Measurements from ENCODE around the gene PRELID1.

Gene PRELID1

GRCh38 chr5:177309351-177310191 lies 6.0 kb downstream of the PRELID1 start:
- TF ChIP-seq, protein P1, sequence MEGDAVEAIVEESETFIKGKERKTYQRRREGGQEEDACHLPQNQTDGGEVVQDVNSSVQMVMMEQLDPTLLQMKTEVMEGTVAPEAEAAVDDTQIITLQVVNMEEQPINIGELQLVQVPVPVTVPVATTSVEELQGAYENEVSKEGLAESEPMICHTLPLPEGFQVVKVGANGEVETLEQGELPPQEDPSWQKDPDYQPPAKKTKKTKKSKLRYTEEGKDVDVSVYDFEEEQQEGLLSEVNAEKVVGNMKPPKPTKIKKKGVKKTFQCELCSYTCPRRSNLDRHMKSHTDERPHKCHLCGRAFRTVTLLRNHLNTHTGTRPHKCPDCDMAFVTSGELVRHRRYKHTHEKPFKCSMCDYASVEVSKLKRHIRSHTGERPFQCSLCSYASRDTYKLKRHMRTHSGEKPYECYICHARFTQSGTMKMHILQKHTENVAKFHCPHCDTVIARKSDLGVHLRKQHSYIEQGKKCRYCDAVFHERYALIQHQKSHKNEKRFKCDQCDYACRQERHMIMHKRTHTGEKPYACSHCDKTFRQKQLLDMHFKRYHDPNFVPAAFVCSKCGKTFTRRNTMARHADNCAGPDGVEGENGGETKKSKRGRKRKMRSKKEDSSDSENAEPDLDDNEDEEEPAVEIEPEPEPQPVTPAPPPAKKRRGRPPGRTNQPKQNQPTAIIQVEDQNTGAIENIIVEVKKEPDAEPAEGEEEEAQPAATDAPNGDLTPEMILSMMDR (conservative IDR thresholded peaks at IDR 0.05; ENCODE audit: low read depth, low read length): peak; percentile 71
- H4K20me1 ChIP-seq (ENCODE audit: insufficient read depth): no peaks in the 10 kb centered on the region
- H3K27me3 ChIP-seq (ENCODE audit: insufficient read depth, low read depth): no peaks in the 10 kb centered on the region
- H3K4me2 ChIP-seq: no peak overlapping the region; the same call in 1 of the 2 replicates
- H3K9ac ChIP-seq: no peak overlapping the region
- no peak overlapping the region for H2AFZ ChIP-seq (ENCODE audit: low read depth)
- no peak overlapping the region for H3K27ac ChIP-seq
- no peaks in the 10 kb centered on the region for H3K36me3 ChIP-seq (ENCODE audit: insufficient read depth)
- H3K4me1 ChIP-seq (ENCODE audit: low read depth, poor library complexity, severe bottlenecking): peaks cover 29% of the 10 kb centered on the region
- H3K79me2 ChIP-seq (ENCODE audit: insufficient read depth, low read depth): peaks cover 17% of the 10 kb centered on the region
- H3K4me3 ChIP-seq (IDR thresholded peaks at IDR 0.05; ENCODE audit: insufficient read depth, low read depth, low read length): no peak overlapping the region

GRCh38 chr5:177310332-177310731 lies 6.7 kb downstream of the PRELID1 start:
- Histone ChIP-seq H3K4me3 (IDR thresholded peaks at IDR 0.05; ENCODE audit: insufficient read depth, low read depth, low read length) (no peak overlapping the region), H3K27ac (no peak overlapping the region), H3K27me3 (ENCODE audit: insufficient read depth, low read depth) (no peaks in the 10 kb centered on the region), H3K4me1 (ENCODE audit: low read depth, poor library complexity, severe bottlenecking) (peaks cover 23% of the 10 kb centered on the region), H3K79me2 (ENCODE audit: insufficient read depth, low read depth) (peaks cover 9% of the 10 kb centered on the region), H2AFZ (ENCODE audit: low read depth) (no peak overlapping the region), H3K9ac (no peak overlapping the region), H3K4me2 (peak overlapping the region; percentile 31; the same call in 1 of the 2 replicates), H4K20me1 (ENCODE audit: insufficient read depth) (no peaks in the 10 kb centered on the region), H3K36me3 (ENCODE audit: insufficient read depth) (no peaks in the 10 kb centered on the region)
- TF ChIP-seq, protein P1 (conservative IDR thresholded peaks at IDR 0.05; ENCODE audit: low read depth, low read length): no peak

DNA sequence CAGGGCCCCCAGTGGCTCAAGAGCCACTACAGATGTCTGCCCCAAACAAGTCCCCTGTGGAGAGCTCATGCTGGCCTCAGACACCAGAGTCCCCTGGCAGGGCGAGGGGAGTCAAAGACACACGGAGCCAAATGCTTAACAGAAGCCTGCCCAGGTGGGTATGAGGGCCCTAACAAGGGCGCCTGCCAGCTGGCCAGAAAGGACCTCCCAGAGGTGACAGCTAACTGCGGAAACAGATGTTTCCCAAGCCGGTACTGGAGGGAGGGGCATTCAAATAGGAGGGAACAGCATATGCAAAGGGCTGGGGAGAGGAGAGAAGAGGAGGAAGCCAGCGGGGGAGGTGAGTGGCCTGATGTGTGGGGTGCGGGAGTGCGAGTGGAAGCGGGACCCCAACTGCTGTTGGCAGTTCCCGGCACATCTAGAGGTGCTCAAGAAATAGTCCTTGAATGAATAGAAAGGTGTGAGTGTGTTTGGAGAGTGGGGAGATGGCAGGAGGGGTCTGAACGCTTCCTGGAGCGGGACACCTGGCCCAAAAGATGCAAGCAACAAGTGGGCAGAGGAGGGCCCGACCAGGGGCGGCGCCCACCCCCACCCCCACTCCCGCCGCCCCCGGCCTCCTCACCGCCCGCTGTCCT lies 7.3 kb downstream of the PRELID1 start:
- Histone ChIP-seq H3K36me3 (ENCODE audit: insufficient read depth) (no peaks in the 10 kb centered on the region), H3K4me2 (peak overlapping the region; percentile 31; the same call in 1 of the 2 replicates), H3K27ac (no peak overlapping the region), H3K27me3 (ENCODE audit: insufficient read depth, low read depth) (no peaks in the 10 kb centered on the region), H3K79me2 (ENCODE audit: insufficient read depth, low read depth) (peaks cover 4% of the 10 kb centered on the region), H3K9ac (peak overlapping the region; percentile 93; the same call in 1 of the 2 replicates), H3K4me3 (IDR thresholded peaks at IDR 0.05; ENCODE audit: insufficient read depth, low read depth, low read length) (no peak overlapping the region), H2AFZ (ENCODE audit: low read depth) (no peak overlapping the region; the same call in 1 of the 2 replicates), H3K4me1 (ENCODE audit: low read depth, poor library complexity, severe bottlenecking) (peaks cover 18% of the 10 kb centered on the region), H4K20me1 (ENCODE audit: insufficient read depth) (no peaks in the 10 kb centered on the region)
- TF ChIP-seq, protein P1 (conservative IDR thresholded peaks at IDR 0.05; ENCODE audit: low read depth, low read length): no peak

GRCh38 chr5:177311392-177311722 lies 7.8 kb downstream of the PRELID1 start:
- Histone ChIP-seq H3K4me2 (no peak overlapping the region; the same call in 1 of the 2 replicates), H4K20me1 (ENCODE audit: insufficient read depth) (no peaks in the 10 kb centered on the region), H3K27ac (peak overlapping the region; percentile 92; the same call in 1 of the 2 replicates), H3K9ac (peak overlapping the region; percentile 93; the same call in 1 of the 2 replicates), H3K4me3 (IDR thresholded peaks at IDR 0.05; ENCODE audit: insufficient read depth, low read depth, low read length) (no peak overlapping the region), H3K36me3 (ENCODE audit: insufficient read depth) (no peaks in the 10 kb centered on the region), H2AFZ (ENCODE audit: low read depth) (no peak overlapping the region), H3K27me3 (ENCODE audit: insufficient read depth, low read depth) (no peaks in the 10 kb centered on the region), H3K4me1 (ENCODE audit: low read depth, poor library complexity, severe bottlenecking) (peaks cover 18% of the 10 kb centered on the region), H3K79me2 (ENCODE audit: insufficient read depth, low read depth) (no peaks in the 10 kb centered on the region)
- TF ChIP-seq, protein P1 (conservative IDR thresholded peaks at IDR 0.05; ENCODE audit: low read depth, low read length): no peak

All from KMS-11 (cell line).